ENCODE data around the gene MCRS1.

GRCh38 chr12:49612210-49612609 lies 44.3 kb upstream of the MCRS1 start:
- TF ChIP-seq, protein P1, sequence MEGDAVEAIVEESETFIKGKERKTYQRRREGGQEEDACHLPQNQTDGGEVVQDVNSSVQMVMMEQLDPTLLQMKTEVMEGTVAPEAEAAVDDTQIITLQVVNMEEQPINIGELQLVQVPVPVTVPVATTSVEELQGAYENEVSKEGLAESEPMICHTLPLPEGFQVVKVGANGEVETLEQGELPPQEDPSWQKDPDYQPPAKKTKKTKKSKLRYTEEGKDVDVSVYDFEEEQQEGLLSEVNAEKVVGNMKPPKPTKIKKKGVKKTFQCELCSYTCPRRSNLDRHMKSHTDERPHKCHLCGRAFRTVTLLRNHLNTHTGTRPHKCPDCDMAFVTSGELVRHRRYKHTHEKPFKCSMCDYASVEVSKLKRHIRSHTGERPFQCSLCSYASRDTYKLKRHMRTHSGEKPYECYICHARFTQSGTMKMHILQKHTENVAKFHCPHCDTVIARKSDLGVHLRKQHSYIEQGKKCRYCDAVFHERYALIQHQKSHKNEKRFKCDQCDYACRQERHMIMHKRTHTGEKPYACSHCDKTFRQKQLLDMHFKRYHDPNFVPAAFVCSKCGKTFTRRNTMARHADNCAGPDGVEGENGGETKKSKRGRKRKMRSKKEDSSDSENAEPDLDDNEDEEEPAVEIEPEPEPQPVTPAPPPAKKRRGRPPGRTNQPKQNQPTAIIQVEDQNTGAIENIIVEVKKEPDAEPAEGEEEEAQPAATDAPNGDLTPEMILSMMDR (conservative IDR thresholded peaks at IDR 0.05): no peak
- TF ChIP-seq EZH2 (IDR thresholded peaks at IDR 0.05; ENCODE audit: low read depth): no peak

Data from PC-9 (cell line).